RWPE2 (cell line): ENCODE results near the gene MUC13.

ENCODE experiments used
- ATAC-seq: fragments of 200-7000 bp; cut with Tn5 transposase; 3 replicates; pipeline ENCODE4 v1.9.1; 2021; ENCODE audit warnings: low read depth
- DNase-seq: peaks from one replicate; pipeline ENCODE4 v3.0.0-alpha.2; 2020; ENCODE audit warnings: low spot score
- H3K27ac ChIP-seq: fragments of 450-650 bp; 2 replicates; pipeline ENCODE4 v1.5.1; 2017; ENCODE audit warnings: mild to moderate bottlenecking; ENCODE audit not compliant: poor library complexity, severe bottlenecking
- H3K27me3 ChIP-seq: fragments of 250-450 bp; sonication (Bioruptor Pico); 2 replicates; pipeline ENCODE4 v1.5.1; 2021; ENCODE audit warnings: mild to moderate bottlenecking, moderate library complexity; ENCODE audit not compliant: insufficient read depth, poor library complexity, severe bottlenecking
- H3K36me3 ChIP-seq: fragments of 250-450 bp; sonication (Bioruptor Pico); 2 replicates; pipeline ENCODE4 v1.5.1; 2020; ENCODE audit warnings: low read depth, mild to moderate bottlenecking, moderate library complexity
- H3K4me1 ChIP-seq: fragments of 250-450 bp; sonication (Bioruptor Pico); 2 replicates; pipeline ENCODE4 v1.5.1; 2021; ENCODE audit warnings: mild to moderate bottlenecking, moderate library complexity; ENCODE audit not compliant: insufficient read depth, poor library complexity, severe bottlenecking
- H3K4me3 ChIP-seq: fragments of 250-450 bp; sonication (Bioruptor Pico); 2 replicates; pipeline ENCODE4 v1.5.1; 2021; ENCODE audit warnings: mild to moderate bottlenecking, moderate library complexity; ENCODE audit not compliant: severe bottlenecking
- H3K9me3 ChIP-seq: fragments of 250-450 bp; sonication (Bioruptor Pico); 2 replicates; pipeline ENCODE4 v1.5.1; 2021; ENCODE audit warnings: mild to moderate bottlenecking, moderate library complexity; ENCODE audit not compliant: severe bottlenecking
- CTCF ChIP-seq: fragments of 450-650 bp; IDR thresholded peaks from one replicate; pipeline ENCODE4 v1.5.1; 2017; ENCODE audit warnings: mild to moderate bottlenecking, moderate library complexity; ENCODE audit not compliant: poor library complexity, severe bottlenecking

The MUC13 gene

GRCh38 chr3:124915254-124915653, 19.3 kb downstream of the MUC13 start:
- Histone ChIP-seq H3K27me3 (no peaks in the 10 kb centered on the region), H3K9me3 (no peaks in the 10 kb centered on the region), H3K36me3 (no peaks in the 10 kb centered on the region), H3K4me1 (no peaks in the 10 kb centered on the region), H3K4me3 (no peak overlapping the region), H3K27ac (no peak overlapping the region)
- TF ChIP-seq CTCF = no peak
- DNase-seq (no peak), ATAC-seq (no peak)

GRCh38 chr3:124907957-124908356, 26.6 kb downstream of the MUC13 start:
- TF ChIP-seq CTCF = no peak
- DNase-seq (no peak), ATAC-seq (0 out of 3 replicates have a peak, but pooled peaks have one; percentile 29)
- Histone ChIP-seq H3K27me3 (no peaks in the 10 kb centered on the region), H3K36me3 (no peaks in the 10 kb centered on the region), H3K27ac (no peak overlapping the region), H3K4me1 (no peaks in the 10 kb centered on the region), H3K9me3 (no peaks in the 10 kb centered on the region), H3K4me3 (no peak overlapping the region)

GRCh38 chr3:124904835-124905492, 29.6 kb downstream of the MUC13 start:
- H3K4me1 ChIP-seq = no peaks in the 10 kb centered on the region
- no peaks in the 10 kb centered on the region for H3K27me3 ChIP-seq
- H3K4me3 ChIP-seq = no peak overlapping the region
- no peak for ATAC-seq
- no peak for DNase-seq
- H3K36me3 ChIP-seq = no peaks in the 10 kb centered on the region
- H3K27ac ChIP-seq = no peak overlapping the region
- no peaks in the 10 kb centered on the region for H3K9me3 ChIP-seq
- TF ChIP-seq CTCF = no peak

GRCh38 chr3:124903896-124904834, 30.4 kb downstream of the MUC13 start:
- DNase-seq (no peak), ATAC-seq (no peak)
- Histone ChIP-seq H3K36me3 (no peaks in the 10 kb centered on the region), H3K27me3 (no peaks in the 10 kb centered on the region), H3K9me3 (no peaks in the 10 kb centered on the region), H3K4me1 (no peaks in the 10 kb centered on the region), H3K27ac (no peak overlapping the region), H3K4me3 (no peak overlapping the region)
- no peak for TF ChIP-seq CTCF
